ENCODE results near the gene COL6A2.

COL6A2 gene

GRCh38 chr21:46116776-46117585 is 19.1 kb downstream of the COL6A2 start:
- peak; percentile 65 for DNase-seq (ENCODE audit: low read depth)
- H3K4me3 ChIP-seq (ENCODE audit: control insufficient read depth, low read depth, low read length): no peak overlapping the region
- TF ChIP-seq, protein P1, sequence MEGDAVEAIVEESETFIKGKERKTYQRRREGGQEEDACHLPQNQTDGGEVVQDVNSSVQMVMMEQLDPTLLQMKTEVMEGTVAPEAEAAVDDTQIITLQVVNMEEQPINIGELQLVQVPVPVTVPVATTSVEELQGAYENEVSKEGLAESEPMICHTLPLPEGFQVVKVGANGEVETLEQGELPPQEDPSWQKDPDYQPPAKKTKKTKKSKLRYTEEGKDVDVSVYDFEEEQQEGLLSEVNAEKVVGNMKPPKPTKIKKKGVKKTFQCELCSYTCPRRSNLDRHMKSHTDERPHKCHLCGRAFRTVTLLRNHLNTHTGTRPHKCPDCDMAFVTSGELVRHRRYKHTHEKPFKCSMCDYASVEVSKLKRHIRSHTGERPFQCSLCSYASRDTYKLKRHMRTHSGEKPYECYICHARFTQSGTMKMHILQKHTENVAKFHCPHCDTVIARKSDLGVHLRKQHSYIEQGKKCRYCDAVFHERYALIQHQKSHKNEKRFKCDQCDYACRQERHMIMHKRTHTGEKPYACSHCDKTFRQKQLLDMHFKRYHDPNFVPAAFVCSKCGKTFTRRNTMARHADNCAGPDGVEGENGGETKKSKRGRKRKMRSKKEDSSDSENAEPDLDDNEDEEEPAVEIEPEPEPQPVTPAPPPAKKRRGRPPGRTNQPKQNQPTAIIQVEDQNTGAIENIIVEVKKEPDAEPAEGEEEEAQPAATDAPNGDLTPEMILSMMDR (conservative IDR thresholded peaks at IDR 0.05; ENCODE audit: control insufficient read depth, insufficient read depth, low read depth, low read length): no peak

DNA sequence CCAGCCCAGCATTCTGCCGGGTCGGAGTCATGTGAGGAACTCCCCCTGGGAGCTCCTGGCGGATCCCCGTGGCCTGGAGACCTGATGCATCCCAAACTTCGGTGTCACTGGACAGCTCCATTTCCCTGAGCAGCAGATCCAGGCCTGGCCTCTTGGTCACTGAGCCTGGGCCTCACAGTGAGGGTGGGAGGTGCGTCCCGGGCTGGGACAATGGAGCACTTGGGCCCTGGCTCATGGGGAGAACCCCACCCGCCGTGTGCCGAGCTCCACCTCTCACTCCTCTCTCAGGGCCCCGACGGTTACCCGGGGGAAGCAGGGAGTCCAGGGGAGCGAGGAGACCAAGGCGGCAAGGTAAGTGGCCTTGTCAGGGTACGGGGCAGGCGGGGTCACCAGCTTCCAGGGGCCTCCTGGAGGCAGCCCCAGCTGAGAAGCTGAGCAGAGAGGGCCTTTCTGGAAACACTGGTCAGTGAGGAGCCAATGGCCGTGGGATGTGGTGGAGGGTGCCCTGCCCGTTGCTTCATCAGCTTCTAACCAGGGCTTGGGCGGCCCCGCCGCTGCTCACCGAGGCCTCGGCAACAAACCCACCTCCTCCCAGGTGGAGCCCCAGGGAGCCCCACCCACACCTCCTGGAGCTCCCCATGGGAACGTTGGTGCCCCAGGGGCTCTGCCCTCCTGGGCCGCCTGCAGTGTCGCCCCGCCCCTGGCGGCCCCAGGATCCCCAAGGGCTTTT is 19.8 kb downstream of the COL6A2 start:
- TF ChIP-seq, protein P1 (conservative IDR thresholded peaks at IDR 0.05; ENCODE audit: control insufficient read depth, insufficient read depth, low read depth, low read length): no peak
- no peak overlapping the region for H3K4me3 ChIP-seq (ENCODE audit: control insufficient read depth, low read depth, low read length)
- peak; percentile 38 for DNase-seq (ENCODE audit: low read depth)

- TF ChIP-seq, protein P1 (conservative IDR thresholded peaks at IDR 0.05; ENCODE audit: control insufficient read depth, insufficient read depth, low read depth, low read length): no peak
- DNase-seq (ENCODE audit: low read depth): peak; percentile 12
Measured at GRCh38 chr21:46118316-46119143, 20.6 kb downstream of the COL6A2 start.

DNA sequence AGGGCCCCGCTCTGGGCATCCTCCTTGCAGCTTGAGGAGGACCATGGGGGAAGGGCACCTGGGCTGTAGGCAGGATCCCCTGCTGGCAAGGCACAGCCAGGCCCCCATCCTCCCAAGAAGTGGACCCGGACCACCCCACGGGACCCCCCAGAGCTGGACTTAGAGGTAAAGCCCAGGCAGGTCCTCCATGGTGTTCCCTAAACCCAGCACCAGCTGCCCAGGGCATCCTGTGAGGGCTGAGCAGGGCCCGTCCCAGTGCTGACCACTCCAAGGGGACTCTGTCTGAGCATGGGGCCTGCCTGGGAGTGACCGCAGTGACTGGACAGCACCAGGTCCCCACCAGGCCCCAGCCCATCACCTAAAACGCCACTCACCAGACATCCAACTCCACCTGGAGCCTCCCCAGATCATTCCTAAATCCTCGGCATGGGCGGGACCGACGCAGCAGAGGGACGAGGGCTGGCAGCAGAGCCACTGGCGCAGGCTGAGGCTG is 21.3 kb downstream of the COL6A2 start:
- no peak for DNase-seq (ENCODE audit: low read depth)
- no peak overlapping the region for H3K4me3 ChIP-seq (ENCODE audit: control insufficient read depth, low read depth, low read length)
- TF ChIP-seq, protein P1 (conservative IDR thresholded peaks at IDR 0.05; ENCODE audit: control insufficient read depth, insufficient read depth, low read depth, low read length): no peak

More at GRCh38 chr21:46118316-46119143, 20.6 kb downstream of the COL6A2 start:
- H3K4me3 ChIP-seq (ENCODE audit: control insufficient read depth, low read depth, low read length): no peak overlapping the region

DNA sequence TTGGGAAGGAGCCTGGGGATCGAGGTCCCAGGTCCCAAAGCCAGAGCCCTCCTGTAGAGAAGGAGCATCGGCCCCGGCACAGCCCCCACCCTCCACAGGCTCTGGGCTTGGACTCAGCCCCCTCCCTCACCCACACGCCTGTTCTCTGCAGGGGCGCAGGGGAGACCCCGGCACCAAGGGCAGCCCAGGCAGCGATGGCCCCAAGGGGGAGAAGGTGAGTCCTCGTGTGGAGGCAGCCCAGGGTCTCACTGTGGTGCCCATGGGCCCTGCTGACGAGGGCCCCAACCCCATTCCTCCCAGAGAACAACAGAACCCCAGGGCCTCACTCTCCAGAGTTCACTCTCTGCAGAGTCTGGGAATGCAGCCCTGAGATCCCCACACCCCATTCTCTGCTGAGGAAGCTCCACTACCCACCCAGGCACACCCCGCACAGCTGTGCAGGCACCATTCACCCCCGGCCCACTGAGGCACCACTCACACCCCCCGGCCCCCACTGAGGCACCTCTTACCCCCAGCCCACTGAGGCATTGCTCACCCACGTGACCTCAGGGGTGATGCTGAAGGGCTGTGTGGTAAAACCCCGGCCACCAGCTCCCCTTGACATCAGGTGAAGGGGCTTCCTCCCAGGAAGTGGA is 21.8 kb downstream of the COL6A2 start:
- peak; percentile 5 for DNase-seq (ENCODE audit: low read depth)
- TF ChIP-seq, protein P1 (conservative IDR thresholded peaks at IDR 0.05; ENCODE audit: control insufficient read depth, insufficient read depth, low read depth, low read length): no peak
- no peak overlapping the region for H3K4me3 ChIP-seq (ENCODE audit: control insufficient read depth, low read depth, low read length)

All from fibroblast of mammary gland (primary cell).